ENCODE measurements around the gene CIAO2B. TPM values are rescaled to one million over a fixed set of nuclear protein-coding genes. Genes with fewer than 3 reads are reported as not detected.

Gene CIAO2B
- total and polyA plus RNA-seq, 2 donors (not counting 3 experiments of a cell fraction or from before 2014, with no cell fraction given), result 78.7 to 314 TPM

- DNase-seq (ENCODE audit: low read depth, low spot score), result no peak
- intact Hi-C loops (cut with micrococcal nuclease), result no loop called here
- no peaks in the 10 kb centered on the region for H3K27me3 ChIP-seq (ENCODE audit: control insufficient read depth in 2 of 2, insufficient read depth in 2 of 2, low read length in 2 of 2)
- TF ChIP-seq MAX (IDR thresholded peaks at IDR 0.05; ENCODE audit: insufficient read depth, insufficient read length) (no peak), POLR2AphosphoS5 (IDR thresholded peaks at IDR 0.05; ENCODE audit: insufficient read depth, low read depth, low read length) (no peak), MYC (IDR thresholded peaks at IDR 0.05; ENCODE audit: low read depth, low read length) (no peak), EZH2 (IDR thresholded peaks at IDR 0.05; ENCODE audit: borderline replicate concordance, low read depth, low read length, severe bottlenecking) (no peak), JUN (IDR thresholded peaks at IDR 0.05; ENCODE audit: borderline replicate concordance, insufficient read depth, insufficient read length, low read depth) (no peak), FOS (IDR thresholded peaks at IDR 0.05; ENCODE audit: borderline replicate concordance, insufficient read depth, low read length) (no peak), CTCF (IDR thresholded peaks at IDR 0.05; ENCODE audit: extremely low read depth in 1 of 2, insufficient read depth in 1 of 2, low read depth in 1 of 2, low read length in 2 of 2) (no peak), POLR2A (IDR thresholded peaks at IDR 0.05; ENCODE audit: low read depth, low read length) (no peak), GATA2 (IDR thresholded peaks at IDR 0.05; ENCODE audit: insufficient read depth, insufficient read length, low read depth, low read length) (no peak)
- H3K79me2 ChIP-seq (ENCODE audit: control insufficient read depth, insufficient read depth, low read length), result no peaks in the 10 kb centered on the region
- ChIA-PET POLR2A (no interaction called here), CTCF (interaction anchor here (0.6 to 2.3 kb wide), 5 partner anchors 11 to 177 kb away, joined by 4 to 13 read pairs (median 5); partner anchors contain the start of gene CES3)
- no peaks in the 10 kb centered on the region for H3K9me3 ChIP-seq (replicated peaks; ENCODE audit: control insufficient read depth, insufficient read depth, low read length)
- no peak overlapping the region for H3K4me2 ChIP-seq (ENCODE audit: insufficient read depth, low read length)
- no peak overlapping the region for H2AFZ ChIP-seq (ENCODE audit: low read depth, low read length)
- no peak overlapping the region for H3K4me3 ChIP-seq (replicated peaks in 1 of 3; ENCODE audit: insufficient read depth in 1 of 3, low read depth in 1 of 3, low read length in 3 of 3)
- H3K9me1 ChIP-seq (replicated peaks; ENCODE audit: control insufficient read depth, extremely low read depth, insufficient read depth, low read length), result no peaks in the 10 kb centered on the region
- H3K4me1 ChIP-seq (ENCODE audit: control insufficient read depth, extremely low read depth, insufficient read depth, low read length), result peaks cover 7% of the 10 kb centered on the region
- no TSS peak for BruUV-seq (replicated peaks)
- no peaks in the 10 kb centered on the region for H4K20me1 ChIP-seq (replicated peaks; ENCODE audit: control insufficient read depth, extremely low read depth, insufficient read depth, low read length)
- H3K27ac ChIP-seq (ENCODE audit: insufficient read depth, low read depth, low read length), result no peak overlapping the region
- H3K9ac ChIP-seq (replicated peaks; ENCODE audit: extremely low read depth, insufficient read depth, low read length), result no peak overlapping the region
- H3K36me3 ChIP-seq (ENCODE audit: control insufficient read depth in 2 of 2, extremely low read depth in 1 of 2, insufficient read depth in 2 of 2, low read length in 2 of 2), result peaks cover 0 to 30% of the 10 kb centered on the region in 2 experiments
- dilution Hi-C loops (cut with MboI; ENCODE audit: extremely low pct_ligation_motif_present, low sequenced_read_pairs), result no loop called here
- FAIRE-seq, result no peak
These were observed 8.8 kb upstream of the CIAO2B start for GRCh38 chr16:66942981-66943380.
